Measurements from ENCODE around the gene AGTRAP. TPM values are rescaled to one million over a fixed set of nuclear protein-coding genes. Genes with fewer than 3 reads are reported as not detected.
A peak's percentile ranks its signal among the peaks of the same experiment; 100 is the strongest.

The AGTRAP gene
- total and polyA plus RNA-seq, 9 of the 15 experiments (the other 6 are each of a cell fraction or from before 2014, with no cell fraction given): 26.8 to 105 (median 57.5) TPM

DNA sequence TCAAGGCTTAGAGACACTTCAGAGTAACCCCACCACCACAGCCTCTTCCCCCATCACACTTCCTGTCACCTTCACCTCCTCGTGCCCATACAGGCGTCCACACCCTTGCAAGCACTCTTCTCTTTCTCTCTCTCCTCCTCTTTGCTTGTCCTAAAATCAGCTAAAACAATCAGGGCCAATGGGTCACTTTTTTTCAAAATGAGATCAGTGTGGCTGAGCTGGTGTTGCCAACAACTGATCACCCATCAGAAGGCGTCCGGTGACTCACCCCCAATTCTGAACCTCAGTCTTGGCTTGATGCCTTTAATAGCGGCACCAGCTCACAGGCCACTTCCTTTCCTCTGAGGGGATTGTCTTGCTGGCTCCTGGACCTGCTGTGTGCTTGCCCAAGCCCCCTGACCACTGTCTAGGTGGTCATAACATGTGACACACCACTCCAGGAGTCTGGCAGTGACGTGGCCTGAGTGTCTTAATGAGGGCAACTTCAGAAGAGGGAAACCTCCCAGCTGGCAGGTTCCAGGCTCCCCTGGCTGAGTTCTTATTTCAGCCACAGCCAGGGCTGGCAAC lies 42.8 kb upstream of the AGTRAP start (continued):
- no peak for TF ChIP-seq ZNF133 (CRISPR knock-in tag; IDR thresholded peaks at IDR 0.05)
- TF ChIP-seq DPF2 (IDR thresholded peaks at IDR 0.05): peak; percentile 77
- no peak for TF ChIP-seq MAZ (CRISPR knock-in tag; conservative IDR thresholded peaks at IDR 0.05 in 1 of 2, IDR thresholded peaks at IDR 0.05 in 1 of 2)
- TF ChIP-seq ZNF586 (CRISPR knock-in tag; conservative IDR thresholded peaks at IDR 0.05): no peak
- no peak for TF ChIP-seq TFE3 (CRISPR knock-in tag; IDR thresholded peaks at IDR 0.05)
- TF ChIP-seq EZH2 (IDR thresholded peaks at IDR 0.05; ENCODE audit: borderline replicate concordance, low read depth, low read length): no peak
- no peak for TF ChIP-seq NFRKB (IDR thresholded peaks at IDR 0.05; ENCODE audit: low read depth)
- TF ChIP-seq PHTF2 (CRISPR knock-in tag; IDR thresholded peaks at IDR 0.05): no peak
- no peak for TF ChIP-seq KHSRP (IDR thresholded peaks at IDR 0.05)
- no peak for TF ChIP-seq DLX4 (CRISPR knock-in tag; IDR thresholded peaks at IDR 0.05)
- TF ChIP-seq ZNF609 (CRISPR knock-in tag; IDR thresholded peaks at IDR 0.05; ENCODE audit: borderline replicate concordance): no peak
- no peak for TF ChIP-seq ZNF280B (CRISPR knock-in tag; IDR thresholded peaks at IDR 0.05)
- TF ChIP-seq SOX6 (IDR thresholded peaks at IDR 0.05): no peak
- TF ChIP-seq HDAC1 (IDR thresholded peaks at IDR 0.05): peak in 1 of 2 experiments; percentile 26; a peak in 1 of 4 replicates
- TF ChIP-seq DDX20 (tag; IDR thresholded peaks at IDR 0.05; ENCODE audit: low read depth): no peak
- no peak for TF ChIP-seq ZEB2 (IDR thresholded peaks at IDR 0.05)
- TF ChIP-seq CBX2 (IDR thresholded peaks at IDR 0.05; ENCODE audit: insufficient read depth, low read length, poor library complexity, severe bottlenecking): no peak
- TF ChIP-seq HOXB6 (CRISPR knock-in tag; IDR thresholded peaks at IDR 0.05; ENCODE audit: borderline replicate concordance): no peak
- no peak for TF ChIP-seq ZNF263 (CRISPR knock-in tag; IDR thresholded peaks at IDR 0.05; ENCODE audit: borderline replicate concordance)
- TF ChIP-seq, protein P1, sequence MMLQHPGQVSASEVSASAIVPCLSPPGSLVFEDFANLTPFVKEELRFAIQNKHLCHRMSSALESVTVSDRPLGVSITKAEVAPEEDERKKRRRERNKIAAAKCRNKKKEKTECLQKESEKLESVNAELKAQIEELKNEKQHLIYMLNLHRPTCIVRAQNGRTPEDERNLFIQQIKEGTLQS (IDR thresholded peaks at IDR 0.05): peak; percentile 90
- TF ChIP-seq, protein P1 (CRISPR knock-in tag; conservative IDR thresholded peaks at IDR 0.05): no peak
